GM04503 (cell line): ENCODE data around the gene MARCO.
"Not testable (repeated sequence)": the region's sequence is repeated elsewhere in the genome, so short reads cannot be mapped to it uniquely, and the experiment has no call there.

Experiments
- DNase-seq: peaks from one replicate; pipeline ENCODE4 v3.0.0-alpha.2; 2012; ENCODE audit warnings: low read depth

The MARCO gene

GRCh38 chr2:118932949-118933348 is 9.0 kb upstream of the MARCO start:
- DNase-seq = no peak

- DNase-seq = no peak
Observed at GRCh38 chr2:118936306-118936705, 5.7 kb upstream of the MARCO start.

GRCh38 chr2:118936936-118937335 is 5.1 kb upstream of the MARCO start:
- DNase-seq = no peak

- DNase-seq = no peak
Observed at GRCh38 chr2:118937817-118938216, 4.2 kb upstream of the MARCO start.

- DNase-seq = no peak
Observed at GRCh38 chr2:118939994-118940393, 2.0 kb upstream of the MARCO start.

- no peak for DNase-seq
Observed at GRCh38 chr2:118940486-118941120, 1.4 kb upstream of the MARCO start.

- DNase-seq = no peak
Observed at GRCh38 chr2:118943286-118943685, 1.3 kb downstream of the MARCO start.

GRCh38 chr2:118945881-118946280 is 3.9 kb downstream of the MARCO start:
- DNase-seq = no peak

- DNase-seq = not testable (repeated sequence)
Observed at GRCh38 chr2:118948266-118948665, 6.3 kb downstream of the MARCO start.

- DNase-seq = no peak
Observed at GRCh38 chr2:118954297-118955060, 12.5 kb downstream of the MARCO start.

GRCh38 chr2:118965737-118966136 is 23.7 kb downstream of the MARCO start:
- no peak for DNase-seq

GRCh38 chr2:118967124-118967880 is 25.3 kb downstream of the MARCO start:
- no peak for DNase-seq

- DNase-seq = no peak
Observed at GRCh38 chr2:118968042-118968441, 26.0 kb downstream of the MARCO start.

- DNase-seq = no peak
Observed at GRCh38 chr2:118968961-118969733, 27.2 kb downstream of the MARCO start.

- no peak for DNase-seq
Observed at GRCh38 chr2:118969734-118970395, 27.9 kb downstream of the MARCO start.

- no peak for DNase-seq
Observed at GRCh38 chr2:118970396-118971135, 28.6 kb downstream of the MARCO start.

- no peak for DNase-seq
Observed at GRCh38 chr2:118971245-118972122, 29.5 kb downstream of the MARCO start.

GRCh38 chr2:118973542-118973951 is 31.6 kb downstream of the MARCO start:
- peak; percentile 3 for DNase-seq

GRCh38 chr2:118974103-118974993 is 32.4 kb downstream of the MARCO start:
- DNase-seq = peak; percentile 39
